ENCODE data around the gene CHPT1.

The CHPT1 gene

DNA sequence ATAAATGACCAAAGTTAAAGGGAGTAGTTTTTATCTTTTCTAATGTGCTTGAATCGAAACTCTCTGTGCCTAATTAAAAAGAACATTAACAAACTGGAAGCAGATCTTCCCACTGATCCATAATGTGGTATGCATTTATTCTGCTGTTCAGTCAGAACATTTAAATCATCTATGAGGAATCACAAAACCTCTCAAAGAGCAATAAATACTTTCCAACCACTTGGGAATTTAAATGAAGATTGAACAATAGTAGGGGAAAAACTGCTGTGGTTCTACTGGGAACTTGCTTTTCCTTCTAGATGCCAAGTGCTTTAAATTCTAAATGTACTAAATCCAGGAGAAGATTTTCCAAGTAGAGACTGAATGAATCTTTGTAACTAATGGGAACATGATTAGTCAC lies 12.3 kb upstream of the CHPT1 start:
- DNase-seq (no peak), ATAC-seq (no peak)

DNA sequence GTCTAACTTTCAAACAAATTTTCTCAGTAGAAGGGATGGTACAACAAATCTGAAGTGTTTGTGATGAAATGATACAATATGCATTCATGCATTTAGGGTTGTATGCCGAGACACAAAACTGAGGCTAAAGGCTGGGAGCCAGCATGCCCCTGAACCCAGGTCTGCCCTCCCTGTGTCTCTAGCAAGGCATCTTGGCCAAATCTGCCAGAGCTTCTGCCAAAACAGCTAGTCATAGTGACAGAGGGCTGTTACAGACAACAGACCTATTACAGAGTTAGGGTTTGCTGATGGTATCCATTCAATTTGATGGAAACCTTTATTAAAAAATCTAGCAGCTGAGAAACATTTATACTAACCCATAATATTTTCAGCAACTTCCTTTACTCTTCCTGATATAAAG lies 11.3 kb upstream of the CHPT1 start:
- DNase-seq (no peak), ATAC-seq (no peak)

GRCh38 chr12:101690544-101691098 lies 6.8 kb upstream of the CHPT1 start:
- no peak for DNase-seq

GRCh38 chr12:101691503-101692096 lies 5.8 kb upstream of the CHPT1 start:
- DNase-seq (no peak), ATAC-seq (no peak)

More at GRCh38 chr12:101690544-101691098, 6.8 kb upstream of the CHPT1 start:
- ATAC-seq: no peak

DNA sequence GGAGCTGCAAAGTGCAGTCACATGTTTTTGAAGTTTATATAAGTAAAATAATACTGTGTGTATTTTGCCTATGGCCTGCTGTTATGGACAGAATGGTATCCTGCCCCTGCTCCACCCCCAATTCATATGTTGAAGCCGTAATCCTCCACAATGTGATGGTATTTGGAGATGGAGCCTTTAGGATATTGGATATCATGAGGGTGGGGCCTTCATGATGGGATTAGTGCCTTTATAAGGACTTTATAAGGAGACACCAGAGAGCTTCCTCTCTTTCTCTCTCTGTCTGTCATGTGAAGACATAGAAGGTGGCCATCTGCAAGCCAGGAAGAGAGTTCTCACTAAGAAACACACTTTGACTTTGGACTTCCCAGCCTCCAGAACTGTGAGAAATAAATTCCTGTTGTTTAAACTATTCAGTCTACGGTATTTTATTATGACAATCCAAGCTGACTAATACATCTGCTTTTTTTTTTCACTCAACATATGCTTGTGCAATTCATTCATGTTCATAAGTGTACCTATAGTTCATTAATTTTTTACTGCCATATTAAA lies 3.1 kb upstream of the CHPT1 start:
- DNase-seq (no peak), ATAC-seq (no peak)

DNA sequence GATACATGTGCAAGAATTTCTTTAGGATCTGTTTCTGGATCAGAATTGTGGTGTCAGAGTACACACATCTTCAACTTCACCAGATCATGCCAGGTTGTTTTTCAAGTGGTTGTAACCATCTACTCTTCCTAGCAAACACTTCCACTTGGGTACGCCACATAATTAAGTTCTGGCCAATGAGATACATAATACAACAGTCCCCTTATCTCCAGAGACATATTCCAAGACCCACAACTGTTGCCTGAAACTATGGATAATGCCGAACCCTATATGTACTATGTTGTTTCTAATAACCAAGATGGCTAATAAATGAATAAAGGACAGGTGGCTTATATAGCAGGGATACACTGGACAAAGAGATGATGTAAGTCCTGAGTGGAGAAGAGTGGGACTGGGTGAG lies 2.5 kb upstream of the CHPT1 start:
- no peak for ATAC-seq
- no peak for DNase-seq

GRCh38 chr12:101695706-101696105 lies 1.7 kb upstream of the CHPT1 start:
- ATAC-seq: no peak
- DNase-seq: no peak

DNA sequence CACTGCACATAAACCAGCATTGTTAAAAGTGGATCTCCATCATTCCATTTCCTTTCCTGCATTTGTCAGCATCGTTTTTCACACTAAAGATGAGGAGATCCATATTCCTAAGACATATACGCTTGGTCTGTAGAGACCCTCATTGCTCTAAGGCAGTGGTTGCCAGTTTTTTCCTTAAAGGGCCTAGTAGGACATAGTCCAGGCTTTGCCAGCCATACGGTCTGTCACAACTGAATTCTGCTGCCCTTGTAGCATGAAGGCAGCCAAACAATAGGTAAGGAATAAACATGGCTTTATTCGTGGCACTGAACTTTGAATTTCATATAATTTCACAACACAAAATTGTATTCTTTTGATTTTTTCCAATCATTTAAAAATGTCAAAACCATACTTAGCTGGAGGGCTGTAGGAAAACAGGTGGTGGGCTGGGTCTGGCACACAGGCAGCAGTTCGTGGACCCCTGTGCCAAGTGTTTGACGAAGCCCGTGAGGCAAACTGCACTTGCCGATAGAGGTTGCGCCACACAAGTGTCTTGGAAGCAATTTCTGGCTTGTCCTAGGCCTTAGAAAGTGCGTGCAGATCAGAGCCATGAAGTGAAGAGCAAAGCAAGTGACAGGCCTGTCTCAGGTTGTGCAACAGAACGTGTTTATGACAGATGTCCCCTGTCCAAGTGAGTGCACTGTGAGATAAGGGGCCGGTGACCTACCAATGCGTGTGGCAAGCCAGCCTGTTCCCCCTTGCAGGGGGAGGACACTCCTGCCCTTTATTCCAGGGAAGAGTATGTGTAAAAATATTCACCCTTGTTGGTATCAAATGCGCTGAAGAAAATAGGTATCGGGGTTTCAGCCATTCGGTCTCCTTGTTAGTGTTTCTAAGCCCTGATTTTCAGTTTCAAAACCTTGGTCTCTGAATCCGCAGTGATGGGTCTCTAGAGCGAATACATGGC lies 916 bp upstream of the CHPT1 start:
- ATAC-seq (peak; percentile 1), DNase-seq (peak; percentile 13)

GRCh38 chr12:101697930-101698799 lies 725 bp downstream of the CHPT1 start:
- ATAC-seq: peak; percentile 28
- peak; percentile 29 for DNase-seq

- no peak for ATAC-seq
- no peak for DNase-seq
These were observed 1.4 kb downstream of the CHPT1 start for GRCh38 chr12:101698800-101699347.

GRCh38 chr12:101700299-101700820 lies 2.9 kb downstream of the CHPT1 start:
- ATAC-seq (no peak), DNase-seq (no peak)

DNA sequence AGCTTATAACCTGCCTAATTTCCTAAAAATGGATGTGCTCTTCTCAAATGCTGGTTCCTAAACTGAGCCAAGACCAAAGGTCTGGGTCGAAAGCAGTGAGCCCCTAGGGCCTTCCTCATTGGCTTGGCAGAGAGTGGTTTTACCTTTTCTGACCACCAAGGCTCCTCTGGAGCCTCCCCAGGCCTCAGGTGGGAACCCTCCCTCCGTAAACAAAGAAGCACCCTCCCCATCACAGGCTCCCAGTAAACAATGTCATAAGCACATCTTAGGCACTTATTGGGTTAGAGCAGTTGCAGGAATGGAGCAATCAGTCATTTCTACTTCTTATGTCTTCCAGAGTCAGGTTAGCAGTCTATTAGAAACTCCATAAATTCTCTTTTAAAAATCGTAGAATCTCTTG lies 6.0 kb downstream of the CHPT1 start:
- no peak for ATAC-seq
- DNase-seq: no peak

GRCh38 chr12:101706403-101706802 lies 9.0 kb downstream of the CHPT1 start:
- ATAC-seq: no peak

GRCh38 chr12:101707131-101707782 lies 9.8 kb downstream of the CHPT1 start:
- ATAC-seq (no peak), DNase-seq (no peak)

More at GRCh38 chr12:101706403-101706802, 9.0 kb downstream of the CHPT1 start:
- no peak for DNase-seq

GRCh38 chr12:101710288-101710687 lies 12.8 kb downstream of the CHPT1 start:
- DNase-seq (no peak), ATAC-seq (no peak)

DNA sequence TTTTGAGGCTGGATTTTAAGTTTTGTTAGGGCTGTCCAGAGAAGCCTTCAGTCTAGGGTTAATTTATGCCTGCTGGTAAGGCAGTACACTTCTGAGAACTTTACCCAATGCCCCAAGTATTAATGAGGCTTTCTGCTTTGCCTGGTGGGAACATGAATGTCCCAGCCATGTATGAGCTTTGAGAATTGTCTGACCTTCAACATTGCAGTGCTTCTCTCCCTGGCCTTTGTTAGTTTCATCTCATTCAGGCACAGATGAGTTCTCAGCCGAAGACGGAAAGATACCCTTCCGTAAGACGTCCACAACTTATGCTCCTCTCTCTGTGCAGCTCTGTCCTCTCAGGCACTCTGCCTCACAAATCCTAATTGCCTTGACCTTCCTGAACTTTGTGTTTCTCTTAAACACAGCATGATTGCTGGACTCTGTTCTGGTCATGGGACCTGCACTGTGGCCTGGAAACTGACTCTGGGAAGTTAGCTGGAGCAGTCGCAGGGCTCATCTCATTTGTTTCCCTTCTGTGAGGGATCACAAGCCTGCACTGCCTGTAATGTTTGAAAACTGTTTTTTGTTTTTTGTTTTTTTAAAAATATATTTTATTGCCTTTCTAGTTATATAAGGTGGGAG lies 15.7 kb downstream of the CHPT1 start:
- DNase-seq: no peak

GRCh38 chr12:101713930-101714329 lies 16.5 kb downstream of the CHPT1 start:
- DNase-seq (no peak), ATAC-seq (no peak)

More for the DNA sequence above, 15.7 kb downstream of the CHPT1 start:
- no peak for ATAC-seq

- ATAC-seq: no peak
- DNase-seq: no peak
These were observed 17.5 kb downstream of the CHPT1 start for GRCh38 chr12:101714877-101715444.

DNA sequence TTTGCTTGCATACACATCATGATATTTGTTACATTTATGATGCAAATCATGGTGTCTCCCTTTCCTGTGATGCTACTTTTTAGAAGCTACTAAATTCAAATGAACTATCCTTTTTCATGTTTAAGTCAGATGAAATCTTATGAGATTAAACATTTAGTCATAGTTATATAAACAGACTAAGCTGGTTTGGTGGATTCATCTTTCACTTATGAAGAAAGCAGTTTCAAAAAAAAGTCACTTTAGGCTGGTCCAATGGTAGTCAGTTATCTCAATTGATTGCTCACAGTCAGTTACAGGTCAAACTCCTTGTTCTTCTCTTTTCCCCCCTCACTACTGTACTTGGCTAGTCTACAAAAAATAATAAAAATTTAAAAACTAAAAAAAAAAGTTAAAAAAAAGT lies 22.1 kb downstream of the CHPT1 start:
- DNase-seq (no peak), ATAC-seq (no peak)

GRCh38 chr12:101720118-101720517 lies 22.7 kb downstream of the CHPT1 start:
- DNase-seq: no peak
- no peak for ATAC-seq
